ENCODE data around the gene PPP6R1. TPM values are rescaled to one million over a fixed set of nuclear protein-coding genes. Genes with fewer than 3 reads are reported as not detected.

The PPP6R1 gene
- total RNA-seq, 1 donor = 38.9 TPM

DNA sequence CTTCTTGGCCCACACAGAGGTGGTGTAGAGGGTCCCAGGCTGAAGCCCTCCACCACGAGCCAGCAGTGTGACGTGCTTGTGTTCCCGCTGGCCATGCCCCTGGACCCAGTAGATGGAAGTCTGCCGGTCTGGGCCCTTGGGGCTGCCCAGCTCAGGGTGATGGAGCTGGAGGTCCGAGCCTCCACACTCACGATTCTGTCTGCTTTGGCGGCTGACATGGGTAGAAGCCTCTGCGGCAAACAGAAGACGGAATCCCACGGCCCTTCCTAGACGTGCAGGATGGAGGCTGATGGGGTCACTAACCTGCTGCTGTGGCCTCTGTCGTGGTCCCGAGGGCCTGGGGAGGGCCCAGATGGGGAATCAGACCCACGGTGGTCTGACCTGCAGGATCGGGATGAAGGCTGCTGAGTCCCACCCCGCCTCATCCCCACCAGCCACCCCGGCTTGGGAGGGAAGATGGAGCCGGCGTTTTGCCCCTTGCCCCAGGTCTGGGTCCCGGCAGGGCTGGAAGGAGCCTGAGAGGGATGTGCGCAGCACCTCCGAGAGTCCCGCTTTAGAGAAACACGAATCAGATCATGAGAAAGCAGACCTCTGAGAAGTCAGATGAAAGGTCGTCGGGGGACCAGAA lies 34.7 kb downstream of the PPP6R1 start:
- no peak overlapping the region for H3K4me3 ChIP-seq (ENCODE audit: low read depth, low read length)
- TF ChIP-seq, protein P1, sequence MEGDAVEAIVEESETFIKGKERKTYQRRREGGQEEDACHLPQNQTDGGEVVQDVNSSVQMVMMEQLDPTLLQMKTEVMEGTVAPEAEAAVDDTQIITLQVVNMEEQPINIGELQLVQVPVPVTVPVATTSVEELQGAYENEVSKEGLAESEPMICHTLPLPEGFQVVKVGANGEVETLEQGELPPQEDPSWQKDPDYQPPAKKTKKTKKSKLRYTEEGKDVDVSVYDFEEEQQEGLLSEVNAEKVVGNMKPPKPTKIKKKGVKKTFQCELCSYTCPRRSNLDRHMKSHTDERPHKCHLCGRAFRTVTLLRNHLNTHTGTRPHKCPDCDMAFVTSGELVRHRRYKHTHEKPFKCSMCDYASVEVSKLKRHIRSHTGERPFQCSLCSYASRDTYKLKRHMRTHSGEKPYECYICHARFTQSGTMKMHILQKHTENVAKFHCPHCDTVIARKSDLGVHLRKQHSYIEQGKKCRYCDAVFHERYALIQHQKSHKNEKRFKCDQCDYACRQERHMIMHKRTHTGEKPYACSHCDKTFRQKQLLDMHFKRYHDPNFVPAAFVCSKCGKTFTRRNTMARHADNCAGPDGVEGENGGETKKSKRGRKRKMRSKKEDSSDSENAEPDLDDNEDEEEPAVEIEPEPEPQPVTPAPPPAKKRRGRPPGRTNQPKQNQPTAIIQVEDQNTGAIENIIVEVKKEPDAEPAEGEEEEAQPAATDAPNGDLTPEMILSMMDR (IDR thresholded peaks at IDR 0.05; ENCODE audit: insufficient read depth, low read depth, low read length) = no peak
- no peak for DNase-seq (ENCODE audit: low read depth)

DNA sequence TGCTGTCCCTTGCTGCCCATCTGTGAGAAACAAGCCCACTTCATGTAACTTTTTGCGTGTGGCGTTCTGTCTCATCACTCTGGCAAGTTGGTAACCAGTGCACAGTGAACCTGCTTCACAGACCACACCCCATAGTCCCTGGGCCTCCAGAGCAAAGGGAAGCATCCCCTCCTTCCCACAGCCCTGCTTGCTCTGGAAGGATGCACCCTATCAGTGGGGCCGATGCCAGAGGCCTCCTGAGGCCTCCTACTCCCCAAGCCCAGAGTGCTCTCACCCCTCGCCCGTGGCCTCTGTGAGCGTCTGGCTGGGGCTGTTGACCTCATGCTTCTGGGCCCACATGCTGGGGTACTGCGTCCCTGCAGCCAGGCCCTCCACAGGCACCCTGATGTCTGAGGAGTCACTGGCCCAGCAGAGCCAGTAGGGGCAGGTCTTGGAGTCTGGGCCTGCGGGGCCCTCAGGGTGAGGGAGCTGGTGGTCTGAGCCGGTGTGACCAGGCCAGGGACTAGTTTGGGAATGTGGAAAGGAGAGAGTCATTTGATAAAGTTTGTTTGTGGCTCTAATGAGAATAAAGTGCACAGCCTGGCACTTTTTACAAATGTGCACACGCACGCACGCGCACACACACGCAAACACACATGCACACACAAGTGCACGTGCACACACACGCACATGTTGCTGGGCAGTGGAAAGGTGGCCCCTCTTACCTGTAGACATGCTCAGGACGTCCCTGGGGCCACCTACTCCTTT lies 35.4 kb downstream of the PPP6R1 start:
- TF ChIP-seq, protein P1 (IDR thresholded peaks at IDR 0.05; ENCODE audit: insufficient read depth, low read depth, low read length) = no peak

DNA sequence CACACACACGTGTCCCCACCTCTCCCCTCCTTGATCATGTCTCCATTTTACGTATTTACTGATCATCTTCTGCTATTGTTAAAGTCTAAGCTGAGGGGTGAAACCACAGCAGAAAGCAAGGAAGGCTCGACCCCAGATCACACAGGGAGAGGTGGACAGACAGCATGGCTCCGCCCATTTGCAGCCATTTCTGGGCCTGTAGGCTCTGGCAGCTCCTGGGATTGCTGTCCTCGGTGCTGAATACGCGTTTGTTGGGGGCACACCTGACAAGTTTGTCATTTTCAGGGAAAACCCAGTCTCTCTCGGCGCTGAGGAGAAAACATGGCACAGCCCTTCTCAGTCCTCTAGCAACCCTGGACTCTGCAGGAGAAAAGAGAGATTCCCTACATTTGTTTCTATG lies 38.3 kb downstream of the PPP6R1 start:
- DNase-seq (ENCODE audit: low read depth) = no peak
- TF ChIP-seq, protein P1 (IDR thresholded peaks at IDR 0.05; ENCODE audit: insufficient read depth, low read depth, low read length) = no peak
- H3K4me3 ChIP-seq (ENCODE audit: low read depth, low read length) = no peak overlapping the region

More for the DNA sequence above, 35.4 kb downstream of the PPP6R1 start:
- no peak overlapping the region for H3K4me3 ChIP-seq (ENCODE audit: low read depth, low read length)
- DNase-seq (ENCODE audit: low read depth) = no peak

DNA sequence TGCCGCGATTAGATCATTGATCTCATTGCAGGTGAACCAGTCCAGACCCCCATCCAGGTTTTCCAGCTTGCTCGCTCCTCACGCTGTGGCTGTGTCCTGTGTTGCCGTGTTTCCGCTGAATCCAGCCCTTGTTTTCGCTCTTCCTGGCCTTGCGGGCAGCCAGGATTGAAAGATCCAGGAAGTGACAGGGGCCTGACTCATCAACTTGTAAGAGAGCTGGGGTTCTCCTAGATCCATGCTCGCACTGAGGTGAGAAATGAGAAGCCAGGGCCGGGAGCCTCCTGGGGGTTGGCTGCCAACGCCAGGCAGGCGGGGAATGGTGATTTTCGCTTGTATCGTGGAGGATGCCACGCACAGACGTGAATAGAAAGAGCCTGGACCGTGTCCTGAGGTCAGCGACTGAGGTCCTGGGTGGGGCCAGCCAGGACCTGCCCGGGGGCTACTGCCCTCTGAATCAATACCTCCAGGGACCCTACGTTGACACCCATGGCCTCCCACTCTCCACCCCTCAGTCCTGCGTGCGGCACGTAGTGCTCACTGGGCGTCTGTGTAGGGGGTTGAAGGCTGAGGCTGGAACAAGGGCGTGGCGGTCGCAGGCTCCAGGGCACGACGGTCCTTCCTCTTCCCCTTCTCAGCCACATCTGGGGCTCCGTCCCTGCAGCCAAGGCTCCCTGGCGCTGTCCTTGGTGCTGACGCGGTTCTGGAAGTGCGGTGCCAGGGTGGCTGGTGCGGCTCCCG lies 42.2 kb downstream of the PPP6R1 start:
- peak; percentile 99 for DNase-seq (ENCODE audit: low read depth)
- TF ChIP-seq, protein P1 (IDR thresholded peaks at IDR 0.05; ENCODE audit: insufficient read depth, low read depth, low read length) = no peak
- H3K4me3 ChIP-seq (ENCODE audit: low read depth, low read length) = peak overlapping the region; percentile 66

DNA sequence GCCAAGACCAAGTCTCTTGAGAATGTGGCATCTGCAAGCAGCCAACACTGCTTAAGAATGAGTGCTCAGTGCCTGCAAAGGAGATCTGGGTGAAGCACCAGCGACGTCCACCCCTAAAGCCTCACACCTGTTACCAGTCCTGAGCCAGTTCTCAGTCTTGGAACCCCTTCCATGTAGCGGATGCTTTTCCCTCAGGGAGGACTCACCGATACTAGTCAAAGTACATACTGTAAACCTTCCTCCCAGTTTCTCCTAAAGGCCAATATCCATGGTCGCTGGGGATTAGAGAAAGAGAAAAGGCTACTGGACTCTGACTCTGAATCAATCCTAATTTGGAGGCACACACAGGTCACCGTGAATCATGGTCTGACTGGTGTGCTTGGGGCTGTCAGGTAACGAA lies 45.3 kb downstream of the PPP6R1 start:
- no peak for DNase-seq (ENCODE audit: low read depth)
- H3K4me3 ChIP-seq (ENCODE audit: low read depth, low read length) = no peak overlapping the region
- TF ChIP-seq, protein P1 (IDR thresholded peaks at IDR 0.05; ENCODE audit: insufficient read depth, low read depth, low read length) = no peak

DNA sequence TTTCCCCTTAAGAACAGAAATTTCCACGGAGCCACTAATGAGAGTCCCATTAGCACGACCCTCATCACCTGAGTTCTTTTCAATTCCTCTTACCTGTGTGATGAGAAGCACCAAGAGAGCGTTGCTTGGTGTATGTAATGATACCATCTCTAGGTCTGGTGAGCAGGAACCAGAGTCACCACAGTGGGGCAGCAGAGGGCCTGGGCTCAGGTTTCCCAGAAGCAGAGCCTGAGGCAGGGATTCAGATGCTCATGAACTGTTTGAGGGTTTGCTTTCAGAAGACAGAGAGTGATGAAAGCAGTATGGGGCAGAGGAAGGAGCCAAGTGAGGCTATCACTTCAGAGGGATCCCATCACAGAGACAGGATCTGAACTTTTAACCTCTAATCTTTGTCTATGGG lies 46.4 kb downstream of the PPP6R1 start:
- no peak for DNase-seq (ENCODE audit: low read depth)

More for the DNA sequence above, 46.4 kb downstream of the PPP6R1 start:
- no peak overlapping the region for H3K4me3 ChIP-seq (ENCODE audit: low read depth, low read length)
- TF ChIP-seq, protein P1 (IDR thresholded peaks at IDR 0.05; ENCODE audit: insufficient read depth, low read depth, low read length) = peak; percentile 19

Measured in fibroblast of villous mesenchyme (primary cell).